GM12891 (cell line): ENCODE data around the gene ENHO.

ENCODE experiments used
- DNase-seq: peaks from one replicate; pipeline ENCODE4 v3.0.0; 2011; ENCODE audit warnings: low spot score; ENCODE audit not compliant: insufficient read length
- FAIRE-seq: peaks from 2 replicates; lab custom pipeline; 2011; peaks lifted over from hg19 to GRCh38; lab: Jason Lieb, UNC
- PAX5 ChIP-seq: IDR thresholded peaks from 2 replicates; pipeline ENCODE4 v1.6.1; 2011; ENCODE audit warnings: low read length, moderate library complexity, mild to moderate bottlenecking; ENCODE audit not compliant: insufficient read depth, severe bottlenecking
- POLR2A ChIP-seq: IDR thresholded peaks from 2 replicates; pipeline ENCODE4 v1.6.1; 2011; ENCODE audit warnings: low read depth, low read length, control low read depth
- POLR2AphosphoS5 ChIP-seq: IDR thresholded peaks from 2 replicates; pipeline ENCODE4 v1.6.1; 2011; ENCODE audit warnings: low read depth, low read length, control low read depth
- POU2F2 ChIP-seq: IDR thresholded peaks from 2 replicates; pipeline ENCODE4 v1.6.1; 2011; ENCODE audit warnings: low read depth, mild to moderate bottlenecking, control low read depth, low read length, moderate library complexity
- SPI1 ChIP-seq: IDR thresholded peaks from 2 replicates; pipeline ENCODE4 v1.6.1; 2011; ENCODE audit warnings: low read depth, low read length, control low read depth
- TAF1 ChIP-seq: IDR thresholded peaks from 2 replicates; pipeline ENCODE4 v1.6.1; 2011; ENCODE audit warnings: low read depth, low read length, control low read depth

Gene ENHO

GRCh38 chr9:34564617-34565016, 41.8 kb upstream of the ENHO start:
- FAIRE-seq (no peak), DNase-seq (no peak)
- TF ChIP-seq POLR2AphosphoS5 (no peak), TAF1 (no peak), POU2F2 (no peak), PAX5 (no peak), POLR2A (no peak), SPI1 (no peak)

DNA sequence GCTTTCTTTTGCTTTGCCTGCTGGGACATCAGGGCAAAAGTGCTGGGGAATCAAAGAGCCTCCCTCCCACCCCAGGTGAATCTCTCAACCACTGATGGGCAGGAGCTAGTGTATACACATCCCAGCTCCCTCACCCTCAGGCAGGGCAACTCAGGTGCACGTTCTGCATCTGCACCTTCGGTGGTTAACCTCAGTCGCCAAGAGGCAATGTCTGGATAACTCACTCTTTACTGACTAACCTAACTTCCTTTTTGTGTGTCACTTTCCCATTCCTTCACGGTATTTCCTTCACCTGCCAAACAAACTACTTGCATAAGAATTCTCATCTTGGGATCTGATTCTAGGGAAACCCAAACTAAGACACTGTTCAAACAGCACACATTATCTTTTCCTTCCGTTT, 40.5 kb upstream of the ENHO start:
- no peak for FAIRE-seq
- TF ChIP-seq PAX5: no peak
- TF ChIP-seq TAF1: no peak
- TF ChIP-seq SPI1: no peak

DNA sequence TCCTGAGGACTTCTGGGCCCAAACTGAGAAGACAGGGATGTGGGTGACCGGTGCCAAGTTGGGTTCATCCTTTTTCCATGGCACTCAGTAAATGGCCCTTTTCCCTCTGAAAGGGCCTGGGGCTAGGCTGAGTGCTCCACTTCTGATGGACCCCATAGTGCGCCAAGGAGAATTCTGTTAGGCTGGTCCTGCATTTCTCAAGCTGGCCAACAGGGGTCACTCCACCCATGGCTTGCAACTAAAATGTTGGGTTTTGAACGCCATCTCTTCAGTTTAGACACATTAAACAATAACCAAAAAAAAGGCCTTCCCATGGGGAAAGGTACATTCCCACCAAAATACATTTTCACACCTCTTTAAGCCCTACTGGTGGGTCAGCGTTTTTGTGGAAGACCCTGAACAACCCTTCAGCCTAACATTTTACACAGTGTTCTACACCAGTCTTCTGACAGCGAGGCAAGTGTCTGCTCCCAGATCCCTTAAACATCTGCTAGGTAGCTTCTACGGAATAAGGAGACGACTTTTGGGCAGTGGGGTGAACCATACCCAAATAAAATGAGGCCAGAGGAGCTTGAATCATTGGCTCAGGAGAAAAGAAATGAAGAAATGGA, 39.5 kb upstream of the ENHO start:
- DNase-seq: no peak
- TF ChIP-seq POLR2AphosphoS5 (no peak), SPI1 (no peak)
- FAIRE-seq: no peak

More for the DNA sequence above, 40.5 kb upstream of the ENHO start:
- no peak for DNase-seq

DNA sequence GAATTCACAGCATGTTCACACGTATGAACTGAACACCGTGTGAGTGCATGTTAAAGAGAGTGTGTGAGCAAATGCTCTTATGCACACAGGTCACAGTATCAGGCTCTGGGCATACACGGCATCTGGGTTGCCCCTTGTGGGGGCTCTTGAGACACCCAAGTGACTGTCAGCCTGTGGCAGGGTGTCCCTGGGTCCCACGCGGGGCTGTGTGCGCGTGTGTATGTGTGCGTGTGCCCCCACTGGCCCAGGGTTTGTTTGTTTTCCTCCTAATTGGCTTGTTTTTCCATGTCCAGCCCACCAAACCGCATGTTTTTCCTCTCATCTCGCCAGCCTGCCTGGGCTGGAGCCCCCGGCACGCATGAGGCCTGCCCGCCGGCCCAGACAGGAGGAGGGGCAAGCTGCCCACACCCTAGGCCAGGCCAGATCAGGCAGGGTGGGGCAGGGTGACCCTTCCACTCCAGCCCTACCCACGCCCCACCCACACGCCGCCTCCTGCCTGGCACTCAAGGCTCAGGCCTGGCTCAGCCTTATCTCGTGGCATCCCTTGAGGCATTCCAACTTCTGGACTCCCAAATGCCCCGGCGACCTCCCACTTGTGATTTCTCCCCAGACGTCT, 37.9 kb upstream of the ENHO start:
- TF ChIP-seq POLR2A (no peak), TAF1 (no peak), POLR2AphosphoS5 (no peak), PAX5 (no peak), POU2F2 (no peak), SPI1 (no peak)
- no peak for FAIRE-seq
- no peak for DNase-seq

GRCh38 chr9:34559624-34560455, 37.0 kb upstream of the ENHO start:
- FAIRE-seq (peak; percentile 59), DNase-seq (no peak)
- TF ChIP-seq SPI1 (no peak), POU2F2 (no peak), TAF1 (no peak), POLR2AphosphoS5 (no peak), PAX5 (no peak), POLR2A (no peak)

- TF ChIP-seq TAF1 (no peak), SPI1 (no peak), PAX5 (no peak), POU2F2 (no peak), POLR2A (no peak), POLR2AphosphoS5 (no peak)
- FAIRE-seq: no peak
- DNase-seq: no peak
Measured at GRCh38 chr9:34558919-34559623, 36.3 kb upstream of the ENHO start.

- peak; percentile 45 for FAIRE-seq
- no peak for DNase-seq
- TF ChIP-seq POLR2A: no peak
- TF ChIP-seq POLR2AphosphoS5: no peak
- no peak for TF ChIP-seq SPI1
- TF ChIP-seq PAX5: no peak
- no peak for TF ChIP-seq TAF1
- TF ChIP-seq POU2F2: no peak
Measured at GRCh38 chr9:34558364-34558763, 35.6 kb upstream of the ENHO start.

- TF ChIP-seq SPI1: no peak
- no peak for TF ChIP-seq PAX5
- no peak for TF ChIP-seq POU2F2
- TF ChIP-seq POLR2AphosphoS5: no peak
- FAIRE-seq: no peak
- no peak for DNase-seq
Measured at GRCh38 chr9:34557426-34558321, 34.9 kb upstream of the ENHO start.

DNA sequence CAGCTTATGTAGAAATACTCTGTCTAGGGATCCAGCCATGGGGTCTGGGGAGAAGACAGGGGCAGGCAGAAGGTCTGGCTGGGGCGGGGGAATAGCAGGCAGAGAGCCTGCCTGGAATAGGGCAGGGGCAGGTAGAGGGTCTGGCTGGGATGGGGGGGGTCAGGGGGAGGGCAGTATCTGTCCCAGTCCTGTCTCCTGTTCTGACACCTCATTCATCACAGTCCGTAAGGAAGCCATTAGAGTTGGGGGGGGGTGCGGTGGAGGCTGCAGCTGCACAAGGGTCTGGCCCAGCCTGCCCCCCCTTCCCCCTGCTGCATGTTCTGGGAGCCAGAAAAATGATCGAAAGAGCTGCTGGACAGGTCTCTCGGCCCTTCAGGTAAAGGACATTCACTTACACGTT, 34.2 kb upstream of the ENHO start:
- no peak for FAIRE-seq

More for the DNA sequence above, 34.2 kb upstream of the ENHO start:
- no peak for TF ChIP-seq POLR2AphosphoS5
- TF ChIP-seq TAF1: no peak
- no peak for TF ChIP-seq POU2F2
- TF ChIP-seq PAX5: no peak
- TF ChIP-seq SPI1: no peak
- no peak for TF ChIP-seq POLR2A
- no peak for DNase-seq
